K562 (cell line): ENCODE measurements around the gene LYPD6B. TPM values are rescaled to one million over a fixed set of nuclear protein-coding genes. Genes with fewer than 3 reads are reported as not detected.

Source experiments
- ATAC-seq: fragments of 200-7000 bp; cut with Tn5 transposase; 3 replicates; pipeline ENCODE4 v1.9.1; 2020; ENCODE audit warnings: moderate library complexity
- BruUV-seq: library from RNA; stranded (reverse); fragments of 400-500 nt; replicated peaks from 2 replicates; lab custom pipeline; 2021; lab: Mats Ljungman, UMichigan
- CTCF ChIA-PET: fragments of 300-600 bp; formaldehyde crosslinking; extraction: SDS; loops from one replicate; lab custom pipeline; 2021; ENCODE audit warnings: low intra/inter-chr PET ratio; lab: Yijun Ruan, JAX
- POLR2A ChIA-PET: fragments of 300-600, 350-650 bp; sonication (Branson Sonifier 250); formaldehyde crosslinking; extraction: SDS; loops from one replicate; lab custom pipeline; 2021; ENCODE audit warnings: antibody characterized with exemption, inconsistent platforms; lab: Yijun Ruan, JAX
- DNase-seq, 4 experiments: peaks; one replicate each; pipeline versions ENCODE4 v3.0.0 to v3.0.0-alpha.2; 2011 to 2018; ENCODE audit warnings: low spot score in 3 of 4, mixed read lengths in 3 of 4; ENCODE audit errors: extremely low read depth in 1 of 4
- FAIRE-seq: peaks from 2 replicates; lab custom pipeline; 2011; peaks lifted over from hg19 to GRCh38; lab: Jason Lieb, UNC
- H2AFZ ChIP-seq: 2 replicates; pipeline ENCODE4 v1.6.0; 2011; ENCODE audit warnings: low read depth, low read length, control low read depth, inconsistent platforms
- H3K27ac ChIP-seq: fragments of 200-600 bp; 3 replicates; pipeline ENCODE4 v1.8.0; 2011; ENCODE audit warnings: low read depth, mild to moderate bottlenecking, control low read depth, inconsistent platforms, low read length, moderate library complexity, mixed read lengths; ENCODE audit errors: extremely low read depth
- H3K27me3 ChIP-seq, 2 experiments: fragments of 300-600 bp in 1 of 2; 2 replicates in 1 of 2; 3 replicates in 1 of 2; pipeline versions ENCODE4 v1.6.0 to v1.8.0; 2011; ENCODE audit warnings: inconsistent platforms in 2 of 2, low read length in 2 of 2, mild to moderate bottlenecking in 1 of 2, mixed read lengths in 1 of 2, moderate library complexity in 1 of 2; ENCODE audit not compliant: control insufficient read depth in 2 of 2, insufficient read depth in 2 of 2
- H3K36me3 ChIP-seq: fragments of 300-600 bp; 3 replicates; pipeline ENCODE4 v1.8.0; 2011; ENCODE audit warnings: mild to moderate bottlenecking, low read length, inconsistent platforms; ENCODE audit not compliant: control insufficient read depth, insufficient read depth
- H3K4me1 ChIP-seq, 2 experiments: fragments of 200-600 bp in 1 of 2; replicated peaks in 1 of 2; 2 replicates in 1 of 2; 3 replicates in 1 of 2; pipeline versions ENCODE4 v1.5.1 to v1.8.0; 2011; ENCODE audit warnings: inconsistent platforms in 2 of 2, low read length in 2 of 2, mild to moderate bottlenecking in 1 of 2, mixed read lengths in 1 of 2, moderate library complexity in 1 of 2; ENCODE audit not compliant: control insufficient read depth in 2 of 2, insufficient read depth in 2 of 2
- H3K4me2 ChIP-seq: 2 replicates; pipeline ENCODE4 v1.6.1; 2011; ENCODE audit warnings: low read length, control low read depth, inconsistent platforms, mixed read lengths; ENCODE audit not compliant: insufficient read depth
- H3K4me3 ChIP-seq: fragments of 200-600 bp; sonication (generic), shearing (Covaris generic); 2 replicates; pipeline ENCODE4 v1.5.1; 2016; ENCODE audit warnings: control low read depth, inconsistent platforms
- H3K79me2 ChIP-seq: fragments of 200-600 bp; 3 replicates; pipeline ENCODE4 v1.8.0; 2011; ENCODE audit warnings: low read length, inconsistent platforms; ENCODE audit not compliant: control insufficient read depth, insufficient read depth
- H3K9ac ChIP-seq, 2 experiments: 2 replicates each; pipeline versions ENCODE4 v1.6.0 to v1.6.1; 2011; ENCODE audit warnings: low read depth in 2 of 2, low read length in 2 of 2, control low read depth in 1 of 2, inconsistent platforms in 1 of 2, mild to moderate bottlenecking in 1 of 2, mixed read lengths in 1 of 2; ENCODE audit not compliant: insufficient read depth in 1 of 2
- H3K9me1 ChIP-seq: one replicate; pipeline ENCODE4 v1.6.0; 2011; ENCODE audit warnings: inconsistent platforms, mild to moderate bottlenecking, low read length, moderate library complexity; ENCODE audit not compliant: control insufficient read depth, insufficient read depth
- H3K9me3 ChIP-seq: replicated peaks from 2 replicates; pipeline ENCODE4 v1.5.1; 2011; ENCODE audit warnings: low read depth, low read length, inconsistent platforms; ENCODE audit not compliant: control insufficient read depth, insufficient read depth
- H4K20me1 ChIP-seq: replicated peaks from 2 replicates; pipeline ENCODE4 v1.6.1; 2011; ENCODE audit warnings: low read length, inconsistent platforms, mixed read lengths; ENCODE audit not compliant: control insufficient read depth, insufficient read depth
- ARID3B ChIP-seq: fragments of 250-450 bp; sonication (Bioruptor Pico); IDR thresholded peaks from 2 replicates; pipeline ENCODE4 v1.4.0; 2020; ENCODE audit warnings: borderline replicate concordance
- HLTF ChIP-seq: fragments of 450-650 bp; IDR thresholded peaks from 2 replicates; pipeline ENCODE4 v1.6.1; 2016
- HOXB6 ChIP-seq: fragments of 250-450 bp; sonication (Bioruptor Pico); IDR thresholded peaks from 2 replicates; pipeline ENCODE4 v1.5.1; 2022; ENCODE audit warnings: mild to moderate bottlenecking, borderline replicate concordance
- NONO ChIP-seq, 2 experiments: fragments of 200-400 bp in 1 of 2; fragments of 450-650 bp in 1 of 2; formaldehyde crosslinking in 1 of 2; IDR thresholded peaks; 2 replicates each; pipeline ENCODE4 v1.6.1; 2017; ENCODE audit warnings: low read depth in 2 of 2, mild to moderate bottlenecking in 2 of 2, moderate library complexity in 2 of 2, low read length in 1 of 2
- PCBP2 ChIP-seq: fragments of 200-400 bp; formaldehyde crosslinking; IDR thresholded peaks from 2 replicates; pipeline ENCODE4 v1.6.1; 2018; ENCODE audit warnings: low read length, low read depth, mild to moderate bottlenecking, moderate library complexity; ENCODE audit not compliant: poor library complexity, severe bottlenecking
- SRF ChIP-seq, 2 experiments: fragments of 250-450, 450-650 bp in 1 of 2; sonication (Bioruptor Pico) in 1 of 2; sonication (generic) in 1 of 2; formaldehyde crosslinking; IDR thresholded peaks; 2 replicates each; pipeline versions ENCODE4 v1.5.0 to v1.5.1; 2020 to 2022; ENCODE audit warnings: mild to moderate bottlenecking in 1 of 2, missing genetic modification reagents in 1 of 2
- TRIM24 ChIP-seq, 2 experiments: fragments of 450-650 bp; IDR thresholded peaks; 2 replicates each; pipeline ENCODE4 v1.6.1; 2016
- ZBTB1 ChIP-seq: sonication (generic); formaldehyde crosslinking; IDR thresholded peaks from 2 replicates; pipeline ENCODE4 v1.8.1; 2023; ENCODE audit warnings: missing genetic modification reagents, low read depth, mild to moderate bottlenecking, borderline replicate concordance
- ZNF133 ChIP-seq: fragments of 250-450 bp; sonication (Bioruptor Pico); IDR thresholded peaks from 2 replicates; pipeline ENCODE4 v1.4.0; 2020; ENCODE audit warnings: mild to moderate bottlenecking
- ZNF143 ChIP-seq: sonication (generic); formaldehyde crosslinking; IDR thresholded peaks from 2 replicates; pipeline ENCODE4 v1.9.0; 2022; ENCODE audit warnings: mild to moderate bottlenecking, missing genetic modification reagents
- ZNF431 ChIP-seq: sonication (generic); formaldehyde crosslinking; IDR thresholded peaks from 2 replicates; pipeline ENCODE4 v1.8.0; 2022; ENCODE audit warnings: mild to moderate bottlenecking, missing genetic modification reagents
- ZNF551 ChIP-seq: fragments of 250-450 bp; sonication (Bioruptor Pico); IDR thresholded peaks from 2 replicates; pipeline ENCODE4 v1.5.0; 2021; ENCODE audit warnings: mild to moderate bottlenecking, moderate library complexity
- ZNF668 ChIP-seq: fragments of 250-450 bp; sonication (Bioruptor Pico); IDR thresholded peaks from 2 replicates; pipeline ENCODE4 v1.8.0; 2022; ENCODE audit warnings: mild to moderate bottlenecking, inconsistent platforms
- WGBS: fragments of 100-300 bp; shearing (Covaris generic); methylation state at CpG from one replicate; pipeline ENCODE4 v1.1.6; 2016; ENCODE audit warnings: low coverage, mixed read lengths; ENCODE audit not compliant: insufficient coverage; ENCODE audit errors: missing lambda C conversion rate; 5-methylcytosine and 5-hydroxymethylcytosine counted together
- in situ Hi-C: fragments of 300-500 bp; cut with MboI; formaldehyde crosslinking; loops from 4 replicates; pipeline ENCODE4 v1.15.0; 2018; ENCODE audit warnings: inconsistent platforms, mixed read lengths
- intact Hi-C: fragments of 100-400 bp; cut with micrococcal nuclease; formaldehyde crosslinking; loops from 2 replicates; pipeline ENCODE4 v1.14.2; 2022
- polyA plus RNA-seq, 8 experiments: library from polyadenylated mRNA; depleted of rRNA in 4 of 8; stranded (reverse) in 5 of 8; unstranded in 3 of 8; fragments of >200 nt; fragmentation: Nextera tagmentation in 2 of 8; fragmentation: Illumina TruSeq in 1 of 8; extraction: Ambion mirVana in 2 of 8; extraction: Trizol in 1 of 8; gene quantifications; 2 replicates each; pipeline versions ENCODE4 v1.2.1 to v1.2.3, GENCODE V29; 2011 to 2014; ENCODE audit warnings: inconsistent platforms in 1 of 8, missing spikeins in 1 of 8
- total RNA-seq, 7 experiments: library from RNA; depleted of rRNA in 6 of 7; stranded (reverse); fragments of >200 nt in 6 of 7; fragmentation: Illumina TruSeq in 2 of 7; extraction: Trizol in 2 of 7; gene quantifications; 2 replicates each; pipeline versions ENCODE4 v1.2.1 to v1.2.3, GENCODE V29; 2011 to 2021; ENCODE audit warnings: low replicate concordance in 1 of 7
- TF ChIP-seq, protein P1 (sequence below): fragments of 250-450 bp; sonication (Bioruptor Pico); IDR thresholded peaks from 2 replicates; pipeline ENCODE4 v1.5.0; 2021

Gene LYPD6B
- total and polyA plus RNA-seq, 9 of the 15 experiments (the other 6 are each of a cell fraction or from before 2014, with no cell fraction given), result not detected

DNA sequence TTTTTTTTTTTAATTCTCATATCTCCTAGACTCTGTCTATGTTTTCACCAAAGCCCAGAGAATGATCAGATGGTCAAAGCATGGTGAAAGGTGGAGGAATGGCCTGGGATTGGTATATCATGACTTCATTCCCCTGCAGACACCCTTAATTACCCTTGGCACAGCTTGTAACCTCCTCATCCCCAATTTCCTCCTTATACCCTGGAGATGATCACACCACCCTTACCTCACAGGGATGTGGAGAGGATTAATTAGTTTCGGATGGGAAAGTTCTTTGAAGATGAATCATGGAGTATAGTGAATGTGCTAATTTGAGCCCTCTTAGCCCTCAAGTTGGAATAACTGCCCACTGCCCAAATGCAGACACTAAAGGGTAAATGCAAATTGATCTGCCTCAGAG is 153.9 kb downstream of the LYPD6B start (continued):
- TF ChIP-seq ZNF431 (CRISPR knock-in tag) (no peak), HOXB6 (CRISPR knock-in tag) (no peak), SRF (CRISPR knock-in tag; IDR thresholded peaks at IDR 0.05) (no peak)

DNA sequence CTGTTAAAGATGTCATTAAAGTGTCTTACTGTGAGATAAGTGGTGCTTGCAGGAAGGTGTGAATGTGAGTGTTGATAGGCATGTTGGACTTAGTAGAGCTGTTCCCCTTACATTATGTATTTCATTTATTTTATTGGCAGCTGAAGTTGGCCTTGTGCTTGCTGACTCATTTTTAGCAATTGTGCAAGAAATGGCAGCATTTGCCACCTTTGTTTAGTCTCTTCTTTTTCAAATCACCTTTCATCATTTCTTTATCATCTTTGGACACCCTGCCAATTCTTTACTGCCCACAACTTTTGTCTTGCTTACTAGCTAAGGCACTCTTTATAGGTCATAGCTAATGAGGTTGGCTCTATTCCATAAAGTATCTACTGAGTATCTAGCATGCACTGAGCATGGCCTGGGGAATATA is 161.6 kb downstream of the LYPD6B start:
- CTCF ChIA-PET, result no interaction called here
- intact Hi-C loops, result no loop called here

DNA sequence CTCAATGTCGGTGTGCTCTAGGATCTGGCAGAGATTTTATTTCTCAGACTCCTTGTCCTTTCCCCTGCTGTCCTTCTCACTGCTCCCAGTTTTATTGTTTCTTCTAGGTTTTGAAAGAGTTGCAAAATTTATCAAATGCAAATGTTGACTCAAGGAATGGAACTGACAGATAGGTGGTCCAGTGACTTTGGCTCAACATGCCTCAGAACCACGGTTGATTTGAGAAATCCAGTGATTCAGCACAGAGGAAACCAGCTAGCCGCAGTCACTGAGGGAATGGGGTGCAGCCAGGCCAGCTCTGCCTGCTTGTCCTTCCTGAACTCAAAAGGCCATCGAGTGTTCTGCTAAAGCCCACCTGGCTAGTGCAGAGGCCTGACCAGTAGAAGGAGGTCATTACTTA is 166.2 kb downstream of the LYPD6B start:
- BruUV-seq, result no TSS peak
- Histone ChIP-seq H2AFZ (no peak overlapping the region), H3K27me3 (no peaks in the 10 kb centered on the region), H3K36me3 (no peaks in the 10 kb centered on the region), H3K4me2 (no peak overlapping the region), H3K9me1 (no peaks in the 10 kb centered on the region), H3K4me3 (no peak overlapping the region), H3K9me3 (no peaks in the 10 kb centered on the region), H3K4me1 (no peaks in the 10 kb centered on the region), H3K27ac (no peak overlapping the region), H3K79me2 (no peaks in the 10 kb centered on the region), H3K9ac (no peak overlapping the region), H4K20me1 (no peaks in the 10 kb centered on the region)
- intact Hi-C loops (no loop called here), in situ Hi-C loops (no loop called here)
- no peak for ATAC-seq
- ChIA-PET CTCF (no interaction called here), POLR2A (no interaction called here)
- DNase-seq, result no peak
- no peak for FAIRE-seq
- 0% methylated on average over 4 of the region's 4 CpGs for WGBS
- TF ChIP-seq TRIM24 (IDR thresholded peaks at IDR 0.05) (no peak), PCBP2 (no peak), ZBTB1 (no peak), ZNF133 (CRISPR knock-in tag) (no peak), ZNF668 (CRISPR knock-in tag) (no peak), ZNF143 (CRISPR knock-in tag) (no peak), ARID3B (CRISPR knock-in tag) (no peak), HLTF (no peak), NONO (IDR thresholded peaks at IDR 0.05; ENCODE audit: low read depth in 2 of 2, low read length in 1 of 2) (no peak)
- TF ChIP-seq, protein P1, sequence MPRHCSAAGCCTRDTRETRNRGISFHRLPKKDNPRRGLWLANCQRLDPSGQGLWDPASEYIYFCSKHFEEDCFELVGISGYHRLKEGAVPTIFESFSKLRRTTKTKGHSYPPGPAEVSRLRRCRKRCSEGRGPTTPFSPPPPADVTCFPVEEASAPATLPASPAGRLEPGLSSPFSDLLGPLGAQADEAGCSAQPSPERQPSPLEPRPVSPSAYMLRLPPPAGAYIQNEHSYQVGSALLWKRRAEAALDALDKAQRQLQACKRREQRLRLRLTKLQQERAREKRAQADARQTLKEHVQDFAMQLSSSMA (CRISPR knock-in tag), result no peak

More for the DNA sequence above, 161.6 kb downstream of the LYPD6B start:
- H3K9ac ChIP-seq, result no peak overlapping the region
- no peaks in the 10 kb centered on the region for H4K20me1 ChIP-seq
- no peaks in the 10 kb centered on the region; a peak in 1 of 5 replicates for H3K27me3 ChIP-seq
- DNase-seq (no peak), ATAC-seq (no peak)
- no peak overlapping the region for H3K27ac ChIP-seq
- no peaks in the 10 kb centered on the region for H3K36me3 ChIP-seq
- no peaks in the 10 kb centered on the region for H3K9me3 ChIP-seq
- no peak overlapping the region for H2AFZ ChIP-seq
- BruUV-seq, result no TSS peak
- no peaks in the 10 kb centered on the region for H3K9me1 ChIP-seq
- POLR2A ChIA-PET, result interaction anchor here (0.9 kb wide), 1 partner anchor 19 kb away, joined by 3 read pairs; no protein-coding TSS in a partner anchor
- no peak overlapping the region for H3K4me2 ChIP-seq
- in situ Hi-C loops, result no loop called here
- no peak for TF ChIP-seq ZNF551
- TF ChIP-seq, all 486 proteins: peak for 0
- Histone ChIP-seq H3K4me1 (no peaks in the 10 kb centered on the region), H3K79me2 (no peaks in the 10 kb centered on the region), H3K4me3 (no peak overlapping the region)
- no peak for FAIRE-seq
